GM19351 (cell line): ENCODE results near the gene CENPH.
"Not testable (repeated sequence)": the region's sequence is repeated elsewhere in the genome, so short reads cannot be mapped to it uniquely, and the experiment has no call there.

Source experiments
- ATAC-seq: cut with Tn5 transposase; IDR thresholded peaks from one replicate; pipeline ENCODE4 v1.9.1; 2021; ENCODE audit warnings: mild to moderate bottlenecking, moderate library complexity; ENCODE audit not compliant: unreplicated experiment

The CENPH gene

GRCh38 chr5:69206528-69207190 lies 17.3 kb downstream of the CENPH start:
- no peak for ATAC-seq

GRCh38 chr5:69209602-69210001 lies 20.2 kb downstream of the CENPH start:
- ATAC-seq: no peak

GRCh38 chr5:69211200-69211599 lies 21.8 kb downstream of the CENPH start:
- ATAC-seq: no peak

GRCh38 chr5:69212022-69212421 lies 22.6 kb downstream of the CENPH start:
- ATAC-seq: no peak

- no peak for ATAC-seq
Observed at GRCh38 chr5:69213513-69214215, 24.3 kb downstream of the CENPH start.

GRCh38 chr5:69217151-69217511 lies 27.7 kb downstream of the CENPH start:
- ATAC-seq: no peak

GRCh38 chr5:69217548-69218526 lies 28.5 kb downstream of the CENPH start:
- ATAC-seq: peak; percentile 93

- ATAC-seq: no peak
Observed at GRCh38 chr5:69219939-69220338, 30.6 kb downstream of the CENPH start.

- ATAC-seq: not testable (repeated sequence)
Observed at GRCh38 chr5:69220371-69220770, 31.0 kb downstream of the CENPH start.

- not testable (repeated sequence) for ATAC-seq
Observed at GRCh38 chr5:69220833-69221232, 31.4 kb downstream of the CENPH start.

- no peak for ATAC-seq
Observed at GRCh38 chr5:69224520-69224919, 35.1 kb downstream of the CENPH start.

GRCh38 chr5:69225860-69226259 lies 36.5 kb downstream of the CENPH start:
- ATAC-seq: no peak

- ATAC-seq: no peak
Observed at GRCh38 chr5:69230181-69230580, 40.8 kb downstream of the CENPH start.

GRCh38 chr5:69231281-69231680 lies 41.9 kb downstream of the CENPH start:
- no peak for ATAC-seq

GRCh38 chr5:69231851-69232250 lies 42.5 kb downstream of the CENPH start:
- ATAC-seq: no peak

GRCh38 chr5:69234457-69235268 lies 45.3 kb downstream of the CENPH start, which contains the start of gene CDK7:
CDK7 (plus strand) TSS chr5:69234886; CDS start chr5:69234976, 90 bp downstream.
- ATAC-seq: peak; percentile 99

- not testable (repeated sequence) for ATAC-seq
Observed at GRCh38 chr5:69236733-69237132, 47.4 kb downstream of the CENPH start.

GRCh38 chr5:69237877-69238276 lies 48.5 kb downstream of the CENPH start:
- no peak for ATAC-seq

- no peak for ATAC-seq
Observed at GRCh38 chr5:69238760-69239251, 49.4 kb downstream of the CENPH start.

GRCh38 chr5:69242215-69242927 lies 53.0 kb downstream of the CENPH start:
- no peak for ATAC-seq
